ENCODE data around the gene COL4A6.
A peak's percentile ranks its signal among the peaks of the same experiment; 100 is the strongest.

Gene COL4A6

DNA sequence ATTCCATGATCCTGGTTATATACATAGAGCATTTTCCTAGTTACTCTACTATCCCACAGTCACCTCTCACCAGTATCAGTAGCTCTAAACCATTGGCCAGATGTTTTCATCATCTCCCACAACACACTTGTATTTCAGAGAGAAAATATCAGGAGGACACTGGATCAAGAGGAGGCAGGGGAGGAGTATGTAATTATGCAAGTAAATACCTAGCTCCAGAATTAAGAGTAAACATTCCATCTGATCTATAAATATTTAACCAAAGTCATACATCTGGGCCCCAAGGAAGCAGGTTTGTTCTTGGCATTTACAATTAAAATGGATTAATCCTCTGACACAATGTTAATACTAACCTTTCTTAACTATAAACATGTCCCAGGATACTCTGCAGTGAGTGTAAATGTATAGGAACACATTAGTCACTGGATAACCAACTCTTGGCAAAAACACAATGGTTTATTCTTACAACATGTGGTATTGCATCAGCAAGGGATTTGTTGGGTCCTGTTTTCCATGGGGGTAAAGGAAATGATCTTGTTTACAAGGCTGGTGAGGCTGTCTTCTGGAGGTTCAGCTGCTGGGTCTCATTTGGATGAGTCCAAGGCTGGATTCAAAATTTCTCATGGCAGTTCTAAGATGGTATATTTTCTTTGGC, 176.5 kb downstream of the COL4A6 start:
- TF ChIP-seq GATA1 (IDR thresholded peaks at IDR 0.05; ENCODE audit: low read depth, low read length): no peak
- TF ChIP-seq POLR2A (IDR thresholded peaks at IDR 0.05; ENCODE audit: low read length): no peak
- DNase-seq: no peak

DNA sequence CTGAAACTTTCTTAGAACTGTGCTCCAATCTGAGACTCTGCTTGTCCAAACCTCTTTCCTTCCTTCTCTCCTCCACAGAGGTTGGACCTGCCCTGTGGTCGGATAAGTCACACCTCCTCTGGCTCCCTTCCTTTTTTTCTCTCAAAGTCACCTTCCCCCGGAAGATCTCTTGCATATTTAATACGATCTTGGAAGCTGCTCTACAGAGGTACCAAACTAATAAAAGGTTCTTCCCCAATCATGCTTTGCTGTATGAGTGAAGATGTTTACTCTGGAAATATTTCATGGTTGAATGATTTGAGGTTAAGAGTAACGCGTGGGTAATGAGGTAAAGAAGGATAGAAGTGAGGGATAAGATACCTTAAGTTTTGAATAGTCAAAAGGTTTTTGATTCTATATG, 180.7 kb downstream of the COL4A6 start:
- no peak for DNase-seq
- TF ChIP-seq POLR2A (IDR thresholded peaks at IDR 0.05; ENCODE audit: low read length) (no peak), GATA1 (IDR thresholded peaks at IDR 0.05; ENCODE audit: low read depth, low read length) (no peak)

DNA sequence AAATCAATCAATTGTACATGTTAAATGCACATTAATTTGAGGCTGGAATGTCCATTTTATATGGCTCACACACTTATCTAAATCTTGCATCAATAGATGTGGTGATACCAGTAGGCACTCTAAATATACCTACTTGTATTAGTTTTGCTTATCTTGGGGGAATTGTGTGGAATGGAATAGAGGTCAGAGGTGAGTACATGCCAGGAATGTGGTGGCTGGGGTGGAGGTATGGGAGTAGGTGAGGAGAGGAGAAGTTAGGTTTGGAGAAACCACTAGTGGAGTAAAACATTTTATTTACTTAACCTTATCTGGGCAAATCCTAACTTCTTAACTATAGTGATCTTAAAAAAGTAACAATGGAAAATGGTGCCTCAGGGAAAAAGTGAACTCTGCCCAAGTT, 183.6 kb downstream of the COL4A6 start:
- no peak for DNase-seq
- TF ChIP-seq GATA1 (IDR thresholded peaks at IDR 0.05; ENCODE audit: low read depth, low read length) (no peak), POLR2A (IDR thresholded peaks at IDR 0.05; ENCODE audit: low read length) (no peak)

- TF ChIP-seq GATA1 (IDR thresholded peaks at IDR 0.05; ENCODE audit: low read depth, low read length) (no peak), POLR2A (IDR thresholded peaks at IDR 0.05; ENCODE audit: low read length) (no peak)
- DNase-seq: no peak
Observed at GRCh38 chrX:108250654-108251579, 187.3 kb downstream of the COL4A6 start.

DNA sequence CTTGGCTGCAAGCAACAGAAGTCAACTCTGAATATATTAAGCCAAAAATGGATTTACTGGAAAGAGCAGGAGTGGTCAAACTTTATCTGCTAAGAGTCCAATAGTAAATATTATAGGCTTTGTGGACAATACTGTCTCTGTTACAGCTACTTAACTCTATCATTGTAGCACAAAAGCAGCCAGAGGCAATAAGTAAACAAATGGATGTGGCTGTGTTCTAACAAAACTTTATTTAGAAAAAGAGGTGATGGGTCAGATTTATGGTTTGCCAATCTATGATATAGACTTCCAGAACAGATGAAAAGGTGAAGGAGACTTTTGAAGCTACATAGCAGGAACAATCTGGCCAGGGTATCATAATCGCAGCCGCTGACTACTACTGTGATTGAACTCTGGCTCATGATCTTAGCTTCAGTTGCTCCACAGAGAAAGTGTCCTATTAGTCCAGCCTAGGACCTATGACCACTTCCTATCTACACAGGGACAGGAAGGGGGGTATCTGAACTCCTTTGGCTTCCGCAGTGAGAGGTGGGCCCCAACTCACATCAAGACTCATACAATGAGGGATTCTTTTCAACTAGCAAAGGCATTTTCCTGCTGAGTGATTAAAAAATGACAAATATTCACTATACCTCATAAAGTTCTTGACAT, 191.8 kb downstream of the COL4A6 start:
- TF ChIP-seq GATA1 (IDR thresholded peaks at IDR 0.05; ENCODE audit: low read depth, low read length) (no peak), POLR2A (IDR thresholded peaks at IDR 0.05; ENCODE audit: low read length) (no peak)
- no peak for DNase-seq

DNA sequence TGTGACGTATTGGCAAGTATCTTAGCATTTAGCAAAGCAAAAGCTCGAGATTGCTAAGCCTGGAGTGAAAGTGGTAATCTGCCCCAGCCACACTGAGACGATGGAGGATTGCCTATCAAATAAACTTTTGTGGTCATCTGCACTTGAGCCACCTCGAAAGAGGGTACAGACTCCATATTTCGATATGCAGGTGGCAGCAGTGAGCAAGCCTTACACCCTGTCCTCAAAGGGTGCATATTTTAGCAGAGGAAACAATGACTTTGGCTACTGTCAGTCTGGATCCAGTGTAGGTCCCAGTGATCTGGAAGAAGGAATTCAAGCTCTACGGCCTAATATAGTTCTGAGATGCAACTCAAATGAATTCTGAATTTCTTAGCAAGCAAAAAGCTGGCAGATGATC, 192.8 kb downstream of the COL4A6 start:
- TF ChIP-seq GATA1 (IDR thresholded peaks at IDR 0.05; ENCODE audit: low read depth, low read length): no peak
- DNase-seq: no peak

DNA sequence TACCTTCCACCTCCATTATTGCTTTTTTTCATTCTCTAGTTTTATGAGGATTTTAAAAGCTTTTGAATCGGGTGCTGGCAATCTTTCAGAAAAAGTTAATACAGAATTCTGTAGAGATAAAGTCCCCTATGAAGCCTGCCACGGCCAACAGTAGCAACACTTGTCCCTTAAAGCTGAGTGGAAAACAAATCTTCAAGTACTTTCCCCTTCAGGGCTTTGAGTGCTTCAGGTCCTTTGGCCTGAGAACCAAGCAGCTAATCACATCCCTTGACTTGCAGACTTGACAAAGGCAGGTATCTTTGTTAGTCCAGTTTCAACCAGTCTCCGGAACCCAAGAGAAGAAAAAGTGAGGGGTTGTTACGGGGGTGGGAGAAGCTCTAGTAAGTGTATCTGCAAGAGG, 202.2 kb downstream of the COL4A6 start:
- no peak for DNase-seq
- TF ChIP-seq POLR2A (IDR thresholded peaks at IDR 0.05; ENCODE audit: low read length) (no peak), GATA1 (IDR thresholded peaks at IDR 0.05; ENCODE audit: low read depth, low read length) (no peak)

GRCh38 chrX:108230574-108230973, 207.6 kb downstream of the COL4A6 start:
- TF ChIP-seq GATA1 (IDR thresholded peaks at IDR 0.05; ENCODE audit: low read depth, low read length): no peak
- no peak for TF ChIP-seq POLR2A (IDR thresholded peaks at IDR 0.05; ENCODE audit: low read length)
- DNase-seq: no peak

GRCh38 chrX:108224727-108225621, 213.2 kb downstream of the COL4A6 start:
- TF ChIP-seq GATA1 (IDR thresholded peaks at IDR 0.05; ENCODE audit: low read depth, low read length) (no peak), POLR2A (IDR thresholded peaks at IDR 0.05; ENCODE audit: low read length) (no peak)
- DNase-seq: peak; percentile 24 to 46

GRCh38 chrX:108224218-108224617, 214.0 kb downstream of the COL4A6 start:
- TF ChIP-seq GATA1 (IDR thresholded peaks at IDR 0.05; ENCODE audit: low read depth, low read length) (no peak), POLR2A (IDR thresholded peaks at IDR 0.05; ENCODE audit: low read length) (no peak)

GRCh38 chrX:108223585-108223984, 214.6 kb downstream of the COL4A6 start:
- TF ChIP-seq GATA1 (IDR thresholded peaks at IDR 0.05; ENCODE audit: low read depth, low read length) (no peak), POLR2A (IDR thresholded peaks at IDR 0.05; ENCODE audit: low read length) (no peak)
- DNase-seq: no peak

More at GRCh38 chrX:108224218-108224617, 214.0 kb downstream of the COL4A6 start:
- DNase-seq: no peak

DNA sequence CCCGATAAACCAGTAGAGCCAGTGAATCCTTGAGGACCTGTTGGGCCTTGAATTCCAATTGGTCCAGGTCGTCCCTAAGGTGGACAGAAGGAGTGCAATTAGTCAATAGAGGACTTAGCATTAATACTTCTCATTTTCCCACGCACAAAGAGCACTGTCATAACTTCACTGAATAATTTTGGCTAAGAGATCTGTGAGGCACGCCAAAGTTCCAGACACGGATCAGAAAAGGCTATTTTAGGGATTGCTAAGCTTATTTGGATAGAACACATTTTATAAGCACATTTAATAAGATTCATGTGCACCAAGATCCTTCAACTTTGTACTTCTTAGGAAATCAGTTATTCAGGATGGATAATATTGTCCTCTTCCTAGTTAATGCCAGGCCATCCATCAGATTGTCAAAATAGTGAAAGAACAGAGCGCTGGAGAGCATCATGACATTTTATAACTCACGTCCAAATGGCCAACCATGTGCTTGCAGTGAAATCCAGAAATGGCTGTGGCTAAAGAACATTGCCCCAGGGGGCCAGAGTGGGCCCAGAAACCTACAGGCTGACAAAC, 216.8 kb downstream of the COL4A6 start:
- DNase-seq: no peak
- no peak for TF ChIP-seq GATA1 (IDR thresholded peaks at IDR 0.05; ENCODE audit: low read depth, low read length)
- no peak for TF ChIP-seq POLR2A (IDR thresholded peaks at IDR 0.05; ENCODE audit: low read length)
